Kidney (tissue), 14 donors: Measurements from ENCODE around the gene C12orf56. TPM values are rescaled to one million over a fixed set of nuclear protein-coding genes. Genes with fewer than 3 reads are reported as not detected.
"Not testable (repeated sequence)": the region's sequence is repeated elsewhere in the genome, so short reads cannot be mapped to it uniquely, and the experiment has no call there.

ENCODE experiments used
- DNase-seq, 5 donors: peaks; one replicate each; pipeline ENCODE4 v3.0.0-alpha.2; 2013 to 2020
- FAIRE-seq: peaks from 2 replicates; lab custom pipeline; 2012; peaks lifted over from hg19 to GRCh38; lab: Jason Lieb, UNC
- H3K27ac ChIP-seq, 2 donors: one replicate each; pipeline ENCODE4 v1.7.0; 2013; ENCODE audit warnings: low read depth in 2 of 2, low read length in 2 of 2, inconsistent platforms in 1 of 2
- H3K27me3 ChIP-seq: one replicate; pipeline ENCODE4 v1.7.1; 2013; ENCODE audit warnings: low read length, inconsistent platforms; ENCODE audit not compliant: control insufficient read depth, insufficient read depth
- H3K36me3 ChIP-seq, 3 donors: one replicate each; pipeline versions ENCODE4 v1.7.0 to v1.7.1; 2013; ENCODE audit warnings: low read length in 3 of 3, control low read depth in 1 of 3, inconsistent platforms in 1 of 3; ENCODE audit not compliant: insufficient read depth in 3 of 3, control insufficient read depth in 2 of 3
- H3K4me1 ChIP-seq, 3 donors: one replicate each; pipeline versions ENCODE4 v1.7.0 to v1.7.1; 2013; ENCODE audit warnings: low read length in 3 of 3, inconsistent platforms in 1 of 3, low read depth in 1 of 3; ENCODE audit not compliant: control insufficient read depth in 2 of 3, insufficient read depth in 2 of 3
- H3K4me3 ChIP-seq, 3 donors: one replicate each; pipeline versions ENCODE4 v1.7.0 to v1.8.1; 2013; ENCODE audit warnings: low read length in 3 of 3, control low read depth in 1 of 3, inconsistent platforms in 1 of 3
- H3K9ac ChIP-seq, 3 donors: one replicate each; pipeline versions ENCODE4 v1.7.0 to v1.7.1; 2013; ENCODE audit warnings: low read length in 3 of 3, control low read depth in 1 of 3, inconsistent platforms in 1 of 3
- H3K9me3 ChIP-seq, 3 donors: one replicate each; pipeline versions ENCODE4 v1.7.0 to v1.7.1; 2013; ENCODE audit warnings: low read length in 3 of 3, control low read depth in 1 of 3, inconsistent platforms in 1 of 3; ENCODE audit not compliant: control insufficient read depth in 2 of 3, insufficient read depth in 1 of 3
- intact Hi-C: fragments of 100-400 bp; cut with DNase I; formaldehyde crosslinking; loops from one replicate; pipeline ENCODE4 v1.11.1; 2022
- polyA plus RNA-seq: library from polyadenylated mRNA; stranded (reverse); fragments of 350-450 nt; fragmentation: Illumina TruSeq; extraction: RNeasy Lipid Tissue Mini Kit (QIAGEN cat#74804); gene quantifications from one replicate; pipeline ENCODE4 v1.2.3, GENCODE V29; 2014; ENCODE audit warnings: low read depth, low replicate concordance; ENCODE audit not compliant: insufficient read depth
- total RNA-seq: library from RNA; stranded (reverse); fragmentation: NEBNext Ultra II Directional; extraction: Animal tissue kit (Norgen Biotek cat#: 25700); gene quantifications from one replicate; pipeline ENCODE4 v1.2.1, GENCODE V29; 2021
- TF ChIP-seq, protein P1 (sequence below): IDR thresholded peaks from 3 replicates; pipeline ENCODE4 v1.5.1; 2012; ENCODE audit warnings: mild to moderate bottlenecking, moderate library complexity, borderline replicate concordance; ENCODE audit not compliant: insufficient read depth; ENCODE audit errors: extremely low read depth
- donor health status: control.
- donor health status: control.
- donor health status: control.
- donor health status: control.
- donor health status: control.
- donor health status: DM: yes; HTN: yes; CAD: no.
- donor health status: Normal renal cell carcinoma (clear cell type).

Gene C12orf56
- total and polyA plus RNA-seq, 2 donors from 2014 or later = 1.5 to 5.2 TPM

- intact Hi-C loops = no loop called here
- FAIRE-seq (no peak), DNase-seq (peak; percentile 85 to 95 (median 93))
- no peaks in the 10 kb centered on the region for H3K9me3 ChIP-seq
- H3K36me3 ChIP-seq = no peaks in the 10 kb centered on the region
- peaks cover 0 to 8% (median 6%) of the 10 kb centered on the region in 3 donors for H3K4me1 ChIP-seq
- peak overlapping the region; percentile 93 to 97 for H3K27ac ChIP-seq
- TF ChIP-seq, protein P1, sequence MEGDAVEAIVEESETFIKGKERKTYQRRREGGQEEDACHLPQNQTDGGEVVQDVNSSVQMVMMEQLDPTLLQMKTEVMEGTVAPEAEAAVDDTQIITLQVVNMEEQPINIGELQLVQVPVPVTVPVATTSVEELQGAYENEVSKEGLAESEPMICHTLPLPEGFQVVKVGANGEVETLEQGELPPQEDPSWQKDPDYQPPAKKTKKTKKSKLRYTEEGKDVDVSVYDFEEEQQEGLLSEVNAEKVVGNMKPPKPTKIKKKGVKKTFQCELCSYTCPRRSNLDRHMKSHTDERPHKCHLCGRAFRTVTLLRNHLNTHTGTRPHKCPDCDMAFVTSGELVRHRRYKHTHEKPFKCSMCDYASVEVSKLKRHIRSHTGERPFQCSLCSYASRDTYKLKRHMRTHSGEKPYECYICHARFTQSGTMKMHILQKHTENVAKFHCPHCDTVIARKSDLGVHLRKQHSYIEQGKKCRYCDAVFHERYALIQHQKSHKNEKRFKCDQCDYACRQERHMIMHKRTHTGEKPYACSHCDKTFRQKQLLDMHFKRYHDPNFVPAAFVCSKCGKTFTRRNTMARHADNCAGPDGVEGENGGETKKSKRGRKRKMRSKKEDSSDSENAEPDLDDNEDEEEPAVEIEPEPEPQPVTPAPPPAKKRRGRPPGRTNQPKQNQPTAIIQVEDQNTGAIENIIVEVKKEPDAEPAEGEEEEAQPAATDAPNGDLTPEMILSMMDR = no peak
- no peaks in the 10 kb centered on the region for H3K27me3 ChIP-seq
- peak overlapping the region; percentile 88 to 93 (median 92) for H3K4me3 ChIP-seq
- peak overlapping the region; percentile 55 to 89 (median 85) for H3K9ac ChIP-seq
Observed at GRCh38 chr12:64221651-64222008, 168.9 kb downstream of the C12orf56 start.

DNA sequence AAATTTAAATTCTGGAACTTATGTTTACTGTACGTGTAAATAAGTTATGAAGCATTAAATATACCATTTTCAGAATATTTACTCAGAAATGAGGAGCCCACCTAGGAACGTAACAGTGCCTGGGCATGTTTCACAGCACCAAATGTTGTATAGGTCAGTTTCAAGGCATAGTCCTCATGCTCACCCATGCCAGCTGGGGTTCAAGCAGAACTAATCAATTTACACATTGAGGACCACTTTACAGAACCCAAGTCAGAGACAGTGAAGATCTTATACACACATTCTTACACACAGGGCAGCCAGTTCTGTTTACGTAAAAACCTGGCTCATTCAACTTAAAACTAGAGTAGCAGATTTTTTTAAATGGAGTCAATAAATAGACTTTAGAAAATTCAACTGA lies 170.5 kb downstream of the C12orf56 start:
- Histone ChIP-seq H3K36me3 (peaks cover 0 to 4% (median 0%) of the 10 kb centered on the region in 3 donors), H3K4me3 (no peak overlapping the region), H3K9ac (no peak overlapping the region), H3K9me3 (no peaks in the 10 kb centered on the region), H3K27me3 (no peaks in the 10 kb centered on the region), H3K4me1 (peaks cover 0 to 8% (median 6%) of the 10 kb centered on the region in 3 donors), H3K27ac (no peak overlapping the region)
- FAIRE-seq = no peak
- no peak for DNase-seq
- TF ChIP-seq, protein P1 = no peak
- intact Hi-C loops = no loop called here

- H3K36me3 ChIP-seq = peaks cover 0 to 6% (median 2%) of the 10 kb centered on the region in 3 donors
- intact Hi-C loops = no loop called here
- DNase-seq (no peak), FAIRE-seq (no peak)
- no peaks in the 10 kb centered on the region for H3K27me3 ChIP-seq
- no peak overlapping the region for H3K27ac ChIP-seq
- TF ChIP-seq, protein P1 = no peak
- H3K9ac ChIP-seq = peak overlapping the region in 1 of 3 donors; percentile 19
- H3K4me1 ChIP-seq = peaks cover 0 to 8% (median 6%) of the 10 kb centered on the region in 3 donors
- no peaks in the 10 kb centered on the region for H3K9me3 ChIP-seq
- H3K4me3 ChIP-seq = no peak overlapping the region
Observed at GRCh38 chr12:64219145-64219544, 171.4 kb downstream of the C12orf56 start.

DNA sequence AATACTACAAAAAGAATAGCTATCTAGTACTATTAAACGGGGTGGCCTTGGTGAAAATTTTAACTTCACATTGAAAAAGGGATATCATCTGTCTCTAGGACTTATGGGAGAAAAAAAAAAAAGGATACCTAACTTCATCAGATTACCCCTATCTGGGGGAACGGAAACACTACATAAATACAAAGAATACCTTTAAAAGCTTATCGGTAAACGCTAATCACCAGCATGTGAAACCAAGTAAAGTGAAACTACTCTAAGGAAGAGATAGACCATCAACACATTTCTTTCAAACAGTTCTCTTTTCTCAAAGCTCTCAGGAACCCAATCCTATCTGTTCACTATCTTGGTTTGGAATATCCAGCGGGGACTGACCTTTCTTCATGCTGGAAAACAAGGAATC lies 172.0 kb downstream of the C12orf56 start:
- H3K27ac ChIP-seq = no peak overlapping the region
- FAIRE-seq = no peak

DNA sequence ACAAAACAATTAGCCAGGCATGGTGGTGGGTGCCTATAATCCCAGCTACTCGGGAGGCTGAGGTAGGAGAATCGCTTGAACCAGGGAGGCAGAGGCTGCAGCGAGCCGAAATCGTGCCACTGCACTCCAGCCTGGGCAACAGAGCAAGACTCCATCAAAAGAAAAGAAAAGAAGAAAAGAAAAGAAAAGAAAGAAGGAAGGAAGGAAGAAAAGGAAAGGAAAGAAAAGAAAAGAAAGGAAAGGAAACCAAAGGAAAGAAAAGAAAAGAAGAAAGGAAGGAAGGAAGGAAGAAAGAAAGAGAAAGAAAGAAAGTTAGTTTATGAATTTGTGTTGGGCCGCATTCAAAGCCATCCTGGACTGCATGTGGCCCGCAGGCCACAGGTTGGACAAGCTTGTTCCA lies 172.9 kb downstream of the C12orf56 start:
- H3K27me3 ChIP-seq, H3K36me3 ChIP-seq, intact Hi-C loops, H3K4me1 ChIP-seq, H3K4me3 ChIP-seq, H3K9ac ChIP-seq, H3K27ac ChIP-seq, FAIRE-seq, H3K9me3 ChIP-seq, DNase-seq: not testable (repeated sequence)

More for the DNA sequence above, 172.0 kb downstream of the C12orf56 start:
- H3K36me3 ChIP-seq = peaks cover 0 to 8% (median 4%) of the 10 kb centered on the region in 3 donors
- H3K4me1 ChIP-seq = peaks cover 0 to 8% (median 6%) of the 10 kb centered on the region in 3 donors
- H3K27me3 ChIP-seq = no peaks in the 10 kb centered on the region
- TF ChIP-seq, protein P1 = no peak
- H3K4me3 ChIP-seq = no peak overlapping the region
- intact Hi-C loops = no loop called here
- no peak overlapping the region for H3K9ac ChIP-seq
- DNase-seq = no peak
- H3K9me3 ChIP-seq = no peaks in the 10 kb centered on the region
